Esophagus (tissue), 2 donors: ENCODE results near the gene UBA7. TPM values are rescaled to one million over a fixed set of nuclear protein-coding genes. Genes with fewer than 3 reads are reported as not detected.

Experiments
- H3K27ac ChIP-seq, 2 donors: one replicate each; pipeline ENCODE4 v1.5.1; 2013; ENCODE audit warnings: low read depth in 2 of 2, mild to moderate bottlenecking in 2 of 2, inconsistent platforms in 1 of 2, low read length in 1 of 2, moderate library complexity in 1 of 2
- H3K27me3 ChIP-seq, 2 donors: one replicate each; pipeline ENCODE4 v1.6.1; 2013; ENCODE audit warnings: low read length in 2 of 2, control low read depth in 1 of 2, mild to moderate bottlenecking in 1 of 2; ENCODE audit not compliant: insufficient read depth in 2 of 2, control insufficient read depth in 1 of 2
- H3K36me3 ChIP-seq, 2 donors: one replicate each; pipeline ENCODE4 v1.6.1; 2013; ENCODE audit warnings: low read length in 1 of 2; ENCODE audit not compliant: control insufficient read depth in 2 of 2, insufficient read depth in 2 of 2
- H3K4me1 ChIP-seq, 2 donors: one replicate each; pipeline ENCODE4 v1.6.1; 2013; ENCODE audit warnings: low read length in 1 of 2; ENCODE audit not compliant: control insufficient read depth in 2 of 2, insufficient read depth in 2 of 2
- H3K4me3 ChIP-seq, 2 donors: one replicate each; pipeline ENCODE4 v1.5.1; 2013; ENCODE audit warnings: low read length in 2 of 2, mild to moderate bottlenecking in 2 of 2, low read depth in 1 of 2, moderate library complexity in 1 of 2
- H3K9me3 ChIP-seq, 2 donors: one replicate each; pipeline ENCODE4 v1.6.1; 2013; ENCODE audit warnings: mild to moderate bottlenecking in 2 of 2, low read depth in 1 of 2, low read length in 1 of 2, moderate library complexity in 1 of 2; ENCODE audit not compliant: control insufficient read depth in 2 of 2, insufficient read depth in 1 of 2
- WGBS, 2 donors: extraction: QIAGEN DNeasy Blood & Tissue Kit; methylation state at CpG; one replicate each; pipeline ENCODE4 v1.1.7; 2013; 5-methylcytosine and 5-hydroxymethylcytosine counted together
- polyA plus RNA-seq, 2 donors: library from polyadenylated mRNA; stranded (reverse); fragments of 200-250 nt; gene quantifications; one replicate each; pipeline ENCODE4 v1.2.3, GENCODE V29; 2013
- donor health status: healthy with polysubstance abuse.
- donor health status: Bipolar disorder and iron deficiency.

The UBA7 gene, protein sequence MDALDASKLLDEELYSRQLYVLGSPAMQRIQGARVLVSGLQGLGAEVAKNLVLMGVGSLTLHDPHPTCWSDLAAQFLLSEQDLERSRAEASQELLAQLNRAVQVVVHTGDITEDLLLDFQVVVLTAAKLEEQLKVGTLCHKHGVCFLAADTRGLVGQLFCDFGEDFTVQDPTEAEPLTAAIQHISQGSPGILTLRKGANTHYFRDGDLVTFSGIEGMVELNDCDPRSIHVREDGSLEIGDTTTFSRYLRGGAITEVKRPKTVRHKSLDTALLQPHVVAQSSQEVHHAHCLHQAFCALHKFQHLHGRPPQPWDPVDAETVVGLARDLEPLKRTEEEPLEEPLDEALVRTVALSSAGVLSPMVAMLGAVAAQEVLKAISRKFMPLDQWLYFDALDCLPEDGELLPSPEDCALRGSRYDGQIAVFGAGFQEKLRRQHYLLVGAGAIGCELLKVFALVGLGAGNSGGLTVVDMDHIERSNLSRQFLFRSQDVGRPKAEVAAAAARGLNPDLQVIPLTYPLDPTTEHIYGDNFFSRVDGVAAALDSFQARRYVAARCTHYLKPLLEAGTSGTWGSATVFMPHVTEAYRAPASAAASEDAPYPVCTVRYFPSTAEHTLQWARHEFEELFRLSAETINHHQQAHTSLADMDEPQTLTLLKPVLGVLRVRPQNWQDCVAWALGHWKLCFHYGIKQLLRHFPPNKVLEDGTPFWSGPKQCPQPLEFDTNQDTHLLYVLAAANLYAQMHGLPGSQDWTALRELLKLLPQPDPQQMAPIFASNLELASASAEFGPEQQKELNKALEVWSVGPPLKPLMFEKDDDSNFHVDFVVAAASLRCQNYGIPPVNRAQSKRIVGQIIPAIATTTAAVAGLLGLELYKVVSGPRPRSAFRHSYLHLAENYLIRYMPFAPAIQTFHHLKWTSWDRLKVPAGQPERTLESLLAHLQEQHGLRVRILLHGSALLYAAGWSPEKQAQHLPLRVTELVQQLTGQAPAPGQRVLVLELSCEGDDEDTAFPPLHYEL
- polyA plus RNA-seq = 10 to 100 TPM; 24.1 to 54.3 TPM

DNA sequence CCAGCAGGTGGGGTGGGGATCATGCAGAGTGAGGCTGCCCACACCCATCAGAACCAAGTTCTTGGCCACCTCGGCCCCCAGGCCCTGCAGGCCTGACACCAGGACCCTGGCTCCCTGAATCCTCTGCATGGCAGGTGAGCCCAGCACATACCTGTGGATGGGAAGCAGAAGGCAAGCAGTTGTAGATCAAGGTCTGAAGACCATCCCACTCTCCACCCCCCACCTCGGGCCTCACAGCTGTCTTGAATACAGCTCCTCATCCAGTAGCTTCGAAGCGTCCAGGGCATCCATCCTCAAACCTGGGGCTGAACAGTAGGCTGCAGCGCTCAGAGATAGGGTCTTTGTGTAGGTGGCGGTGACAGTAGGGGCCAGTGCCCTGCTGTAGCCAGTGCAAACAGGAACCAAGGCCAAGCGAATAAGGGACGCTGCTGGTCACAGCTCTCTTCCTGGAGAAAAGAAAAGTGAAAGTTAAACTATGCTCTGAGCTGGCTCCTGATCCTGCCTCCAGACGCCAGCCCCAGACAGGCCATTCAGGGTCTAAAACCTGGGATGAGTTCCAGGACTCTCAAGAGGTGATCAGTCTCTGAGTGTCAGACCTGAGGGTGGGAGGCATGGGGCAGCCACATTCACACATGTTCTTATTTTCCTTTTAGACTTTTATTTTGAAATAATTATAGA is at the start of gene UBA7:
Gene UBA7 (minus strand): TSS at position 457 of the 678 bp plus-strand sequence. CDS start 166 bp downstream, at position 291.
- peaks cover 11 to 15% of the 10 kb centered on the region in 2 donors for H3K4me1 ChIP-seq
- H3K27ac ChIP-seq = peak within 1 kb of the TSS; percentile 50 to 86
- WGBS, 2 donors = 5 to 8% methylated on average over 9 of the region's 9 CpGs

DNA sequence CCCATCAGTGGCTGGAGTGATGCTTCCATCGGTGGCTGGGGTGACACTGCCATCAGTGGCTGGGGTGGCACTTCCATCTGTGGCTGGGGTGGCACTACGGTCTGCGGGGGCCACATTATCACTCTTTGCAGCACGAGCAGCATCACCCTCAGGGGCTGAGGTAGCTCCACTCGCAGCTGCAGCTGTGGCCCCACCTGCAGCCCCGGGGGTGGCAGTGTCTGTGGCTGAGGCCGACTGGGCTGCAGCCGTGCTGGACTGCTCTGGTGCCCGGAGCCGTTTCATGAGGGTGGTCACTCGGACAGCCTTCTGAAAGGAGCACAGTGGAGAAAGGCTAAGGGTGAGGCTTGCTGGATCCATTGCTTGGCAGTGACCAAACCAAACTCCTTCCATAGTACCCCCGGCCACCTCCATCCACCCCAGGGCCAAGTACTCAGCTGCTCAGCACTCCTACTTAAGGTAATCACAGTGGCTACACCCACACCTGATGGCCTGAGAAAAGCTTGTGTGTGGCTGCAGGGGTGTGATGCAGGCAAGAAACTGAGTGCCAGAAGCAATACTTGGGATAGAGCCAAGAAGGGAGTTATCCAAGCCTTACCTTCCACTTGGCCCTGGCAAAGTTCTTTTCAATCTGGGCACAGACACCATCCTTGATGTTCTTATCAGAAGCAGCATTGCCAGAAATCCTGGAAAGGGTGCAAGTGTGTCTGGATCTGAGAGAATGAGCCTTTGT is 46.0 kb upstream of the UBA7 start:
- H3K27ac ChIP-seq = no peak overlapping the region
- H3K9me3 ChIP-seq = no peaks in the 10 kb centered on the region
- H3K4me3 ChIP-seq = no peak overlapping the region
- H3K36me3 ChIP-seq = no peaks in the 10 kb centered on the region
- no peaks in the 10 kb centered on the region for H3K4me1 ChIP-seq
- 81 to 82% methylated on average over 12 of the region's 12 CpGs for WGBS, 2 donors
- H3K27me3 ChIP-seq = no peaks in the 10 kb centered on the region

More for the DNA sequence above, at the start of gene UBA7:
- no peaks in the 10 kb centered on the region for H3K9me3 ChIP-seq
- H3K36me3 ChIP-seq = peaks cover 15 to 25% of the 10 kb centered on the region in 2 donors
- no peaks in the 10 kb centered on the region for H3K27me3 ChIP-seq
- peak within 1 kb of the TSS; percentile 43 to 67 for H3K4me3 ChIP-seq

DNA sequence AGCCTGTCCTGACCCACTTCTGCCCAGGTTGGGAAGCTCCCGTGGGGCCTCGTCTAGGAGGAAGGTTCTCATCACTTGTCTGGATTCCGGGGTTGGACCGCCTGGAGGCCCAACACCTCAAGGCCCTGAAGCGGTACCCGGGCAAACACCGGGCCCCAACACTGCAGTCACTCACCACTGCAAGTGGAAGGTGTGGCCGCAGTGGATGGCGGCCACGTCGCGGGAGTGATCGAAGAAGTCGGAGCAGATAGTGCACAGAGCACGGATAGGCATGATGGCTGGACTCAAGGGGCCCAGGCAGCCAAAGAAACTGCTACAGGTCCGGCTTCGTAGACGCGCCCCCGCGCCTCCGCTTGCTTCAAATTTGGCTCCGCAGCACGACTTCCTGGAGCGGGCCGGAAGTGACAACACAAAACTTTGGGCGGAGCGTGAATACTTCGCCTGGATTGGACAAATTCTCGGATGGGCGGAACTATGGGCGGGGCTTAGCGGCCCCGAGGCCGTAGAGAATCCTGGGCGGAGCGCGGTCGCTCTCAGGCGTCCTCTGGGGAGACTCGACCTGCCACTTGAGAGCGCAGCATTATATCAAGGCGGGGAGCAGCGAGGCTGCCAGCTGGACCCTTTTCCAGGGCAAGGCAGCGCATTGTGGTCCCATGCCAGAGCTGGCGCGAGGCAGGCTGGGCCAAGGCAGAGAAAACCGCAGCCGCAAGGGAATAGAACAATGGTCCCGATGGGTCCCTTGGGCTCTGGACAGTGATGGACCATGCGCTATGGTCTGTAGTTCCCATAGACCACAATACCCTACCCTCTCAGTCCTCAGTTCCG is 42.6 kb upstream of the UBA7 start, which contains the start of gene TRAIP:
Gene TRAIP (minus strand): TSS at position 384 of the 825 bp plus-strand sequence. CDS start 111 bp downstream, at position 273.
- H3K36me3 ChIP-seq = no peaks in the 10 kb centered on the region
- 2% methylated on average over 52 of the region's 52 CpGs for WGBS, 2 donors
- peak within 1 kb of the TSS; percentile 73 to 88 for H3K27ac ChIP-seq
- H3K9me3 ChIP-seq = no peaks in the 10 kb centered on the region
- H3K4me3 ChIP-seq = peak within 1 kb of the TSS; percentile 72 to 84
- H3K4me1 ChIP-seq = no peaks in the 10 kb centered on the region
- H3K27me3 ChIP-seq = no peaks in the 10 kb centered on the region

DNA sequence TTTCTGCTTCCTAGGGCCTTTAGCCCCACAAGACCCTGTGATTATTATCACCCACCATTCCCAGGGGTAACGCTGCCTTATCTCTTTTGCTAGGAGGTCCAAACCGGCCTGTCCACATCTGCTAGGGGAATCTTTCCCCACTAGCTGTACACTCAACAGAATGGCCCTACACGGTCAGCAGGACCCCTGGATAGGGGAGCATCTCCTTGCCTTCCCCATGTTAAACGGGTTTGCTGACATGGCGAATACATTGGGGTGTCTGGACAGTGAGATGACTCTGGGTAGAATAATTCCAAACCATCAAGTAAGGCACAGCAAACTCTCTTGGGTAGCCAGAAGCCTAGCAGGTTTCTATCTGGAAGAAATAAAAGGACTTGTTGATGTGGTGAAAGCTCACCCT is 41.9 kb upstream of the UBA7 start:
- Histone ChIP-seq H3K27me3 (no peaks in the 10 kb centered on the region), H3K4me1 (no peaks in the 10 kb centered on the region), H3K4me3 (peak overlapping the region; percentile 72 to 84), H3K36me3 (no peaks in the 10 kb centered on the region), H3K9me3 (no peaks in the 10 kb centered on the region), H3K27ac (no peak overlapping the region)
- 54 to 61% methylated on average over 5 of the region's 5 CpGs for WGBS, 2 donors

DNA sequence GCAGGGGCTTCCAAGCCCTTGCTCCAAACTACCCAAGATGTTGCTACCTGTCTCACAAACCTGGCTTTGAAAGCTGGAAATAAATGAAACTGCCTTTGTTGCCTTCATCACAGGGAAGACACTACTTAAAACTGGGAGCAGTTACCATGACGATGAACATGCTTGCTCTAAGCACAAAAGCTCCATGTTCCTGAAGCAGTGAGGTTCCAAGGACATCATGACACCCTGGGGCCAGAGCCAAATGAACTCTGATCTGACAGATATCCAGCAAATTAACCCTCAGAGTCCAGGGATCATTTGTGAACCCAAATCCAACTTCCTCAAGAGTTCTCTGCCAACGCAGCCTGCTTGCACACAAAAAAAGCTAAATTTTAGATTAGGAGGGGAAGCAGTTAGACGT is 31.9 kb upstream of the UBA7 start:
- no peaks in the 10 kb centered on the region for H3K4me1 ChIP-seq
- H3K9me3 ChIP-seq = no peaks in the 10 kb centered on the region
- H3K27me3 ChIP-seq = no peaks in the 10 kb centered on the region
- 73 to 92% methylated on average over 3 of the region's 3 CpGs for WGBS, 2 donors
- H3K36me3 ChIP-seq = peaks cover 0 to 4% of the 10 kb centered on the region in 2 donors
- no peak overlapping the region for H3K27ac ChIP-seq
- no peak overlapping the region for H3K4me3 ChIP-seq

DNA sequence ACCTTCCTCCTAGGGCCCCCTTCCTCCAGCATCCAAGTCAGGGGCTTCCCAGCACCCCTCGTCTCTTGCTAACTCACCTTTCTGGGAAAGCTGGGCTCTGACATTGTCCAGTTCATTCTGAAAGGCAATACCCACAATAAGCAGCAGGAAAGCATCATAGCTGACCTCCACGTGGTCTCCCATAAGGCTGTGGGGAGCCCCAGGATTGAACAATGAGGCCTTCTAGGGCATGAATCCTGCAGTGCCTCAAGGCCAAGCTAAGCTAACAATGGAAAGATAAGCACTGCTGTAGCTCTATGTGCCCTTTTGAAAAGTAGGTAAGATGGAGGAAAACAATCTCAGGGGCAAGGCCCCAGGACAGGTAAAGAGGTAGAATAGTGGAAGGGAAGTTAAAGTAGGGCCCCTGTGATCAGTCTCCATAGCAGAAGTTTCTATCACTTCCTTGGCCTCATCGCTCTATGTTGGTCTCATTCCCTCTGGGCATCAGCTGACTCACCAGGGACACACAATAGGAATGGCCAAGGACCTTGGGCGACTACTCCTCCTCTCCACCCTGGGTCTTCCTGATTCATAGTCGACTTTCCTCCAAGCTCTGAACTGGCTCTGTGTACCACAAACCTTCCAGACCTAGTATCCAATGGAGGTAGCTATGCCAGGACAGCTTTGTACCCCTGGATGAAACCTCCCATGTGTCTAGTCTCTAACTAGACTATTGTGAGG is 30.9 kb upstream of the UBA7 start:
- no peak overlapping the region for H3K4me3 ChIP-seq
- no peaks in the 10 kb centered on the region for H3K27me3 ChIP-seq
- H3K9me3 ChIP-seq = no peaks in the 10 kb centered on the region
- WGBS, 2 donors = 82 to 92% methylated on average over 5 of the region's 5 CpGs
- H3K4me1 ChIP-seq = no peaks in the 10 kb centered on the region
- no peak overlapping the region for H3K27ac ChIP-seq
- H3K36me3 ChIP-seq = peaks cover 0 to 4% of the 10 kb centered on the region in 2 donors

DNA sequence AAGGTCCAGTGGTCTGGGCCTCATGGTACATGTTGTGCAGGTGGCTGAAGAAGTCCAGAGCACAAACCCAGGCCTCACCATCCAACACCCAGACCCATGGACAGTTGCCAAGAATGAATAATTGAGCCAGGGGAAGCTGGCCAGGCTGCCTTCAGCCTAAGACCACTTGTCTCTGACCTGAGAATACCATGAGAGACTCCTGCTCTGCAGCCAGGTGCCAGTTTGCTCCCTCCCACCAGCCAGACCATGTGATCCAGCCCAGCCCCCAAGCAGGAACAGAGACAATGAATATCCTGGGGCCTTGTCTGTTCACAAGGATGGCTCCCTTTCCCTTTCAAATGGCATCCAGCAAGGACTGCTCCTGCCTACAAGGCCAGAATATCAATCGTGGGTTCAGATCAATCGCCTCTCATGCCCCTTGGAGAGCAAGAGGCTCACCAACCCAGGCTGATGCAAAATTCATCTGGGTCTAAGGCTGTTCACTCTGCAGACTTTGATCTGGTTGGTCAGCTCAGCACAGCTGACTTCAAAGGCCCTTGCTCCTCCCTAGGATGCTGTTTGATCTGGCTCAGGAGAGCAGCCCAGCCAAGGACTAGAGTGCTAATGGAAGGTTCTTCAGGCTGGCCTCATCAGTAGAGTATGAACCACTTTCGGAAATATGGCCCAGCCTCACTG is 29.2 kb upstream of the UBA7 start:
- no peaks in the 10 kb centered on the region for H3K27me3 ChIP-seq
- H3K9me3 ChIP-seq = no peaks in the 10 kb centered on the region
- WGBS, 2 donors = 95% methylated on average over 3 of the region's 3 CpGs
- H3K36me3 ChIP-seq = peaks cover 0 to 4% of the 10 kb centered on the region in 2 donors
- H3K4me3 ChIP-seq = no peak overlapping the region
- no peak overlapping the region for H3K27ac ChIP-seq
- peaks cover 0 to 3% of the 10 kb centered on the region in 2 donors for H3K4me1 ChIP-seq
